Lung (tissue), 12 donors: ENCODE data around the gene CUBN. TPM values are rescaled to one million over a fixed set of nuclear protein-coding genes. Genes with fewer than 3 reads are reported as not detected.

Experiments used
- ATAC-seq: fragments of 200-7000 bp; cut with Tn5 transposase; one replicate; pipeline ENCODE4 v1.9.1; 2020; ENCODE audit warnings: moderate number of reproducible peaks; ENCODE audit not compliant: insufficient read depth, low FRiP score
- DNase-seq, 3 donors: peaks; one replicate each; pipeline ENCODE4 v3.0.0-alpha.2; 2013 to 2017
- H3K27ac ChIP-seq, 2 donors: one replicate each; pipeline ENCODE4 v1.5.1; 2013; ENCODE audit warnings: mild to moderate bottlenecking in 2 of 2, moderate library complexity in 2 of 2, control low read depth in 1 of 2, inconsistent platforms in 1 of 2, low read depth in 1 of 2, low read length in 1 of 2
- H3K27me3 ChIP-seq, 3 donors: one replicate each; pipeline ENCODE4 v1.5.1; 2013; ENCODE audit warnings: low read length in 2 of 3; ENCODE audit not compliant: control insufficient read depth in 3 of 3, insufficient read depth in 3 of 3
- H3K36me3 ChIP-seq, 4 donors: one replicate each; pipeline ENCODE4 v1.5.1; 2013; ENCODE audit warnings: low read length in 4 of 4, mild to moderate bottlenecking in 1 of 4, moderate library complexity in 1 of 4; ENCODE audit not compliant: control insufficient read depth in 4 of 4, insufficient read depth in 4 of 4
- H3K4me1 ChIP-seq, 5 donors: one replicate each; pipeline ENCODE4 v1.5.1; 2013; ENCODE audit warnings: low read length in 5 of 5, mild to moderate bottlenecking in 2 of 5, moderate library complexity in 1 of 5; ENCODE audit not compliant: control insufficient read depth in 5 of 5, insufficient read depth in 5 of 5
- H3K4me3 ChIP-seq: one replicate; pipeline ENCODE4 v1.5.1; 2013; ENCODE audit warnings: mild to moderate bottlenecking, control low read depth, moderate library complexity
- H3K9ac ChIP-seq, 2 donors: one replicate each; pipeline ENCODE4 v1.5.1; 2013; ENCODE audit warnings: low read length in 2 of 2, control low read depth in 1 of 2; ENCODE audit not compliant: insufficient read depth in 1 of 2
- H3K9me3 ChIP-seq, 4 donors: one replicate each; pipeline ENCODE4 v1.5.1; 2013; ENCODE audit warnings: low read length in 3 of 4, mild to moderate bottlenecking in 1 of 4, moderate library complexity in 1 of 4; ENCODE audit not compliant: control insufficient read depth in 4 of 4, insufficient read depth in 3 of 4
- WGBS, 2 donors: extraction: QIAGEN DNeasy Blood & Tissue Kit; methylation state at CpG; one replicate each; pipeline ENCODE4 v1.1.7; 2013; 5-methylcytosine and 5-hydroxymethylcytosine counted together
- polyA plus RNA-seq, 2 donors: library from polyadenylated mRNA; stranded (reverse); fragments of 200-250 nt; gene quantifications; one replicate each; pipeline ENCODE4 v1.2.1, GENCODE V29; 2013
- total RNA-seq, 2 donors: library from RNA; depleted of rRNA in 1 of 2; stranded (reverse); fragments of >200 nt in 1 of 2; gene quantifications; one replicate each; pipeline ENCODE4 v1.2.1, GENCODE V29; 2014 to 2021
- TF ChIP-seq, protein P1 (sequence below): IDR thresholded peaks from 2 replicates; pipeline ENCODE4 v1.5.1; 2012; ENCODE audit warnings: mild to moderate bottlenecking; ENCODE audit errors: control extremely low read depth, extremely low read depth
- donor health status: control.
- donor health status: control.
- donor health status: Bipolar disorder and iron deficiency.
- donor health status: healthy.
- donor health status: DM: yes; HTN: yes; CAD: no.

The CUBN gene
- total and polyA plus RNA-seq, 4 donors: 0.33 to 5.1 (median 1.0) TPM

- no peak overlapping the region for H3K9ac ChIP-seq
- no peak overlapping the region for H3K27ac ChIP-seq
- DNase-seq (peak in 2 of 3 donors; percentile 53 to 72), ATAC-seq (no peak)
- H3K27me3 ChIP-seq: no peaks in the 10 kb centered on the region
- H3K4me1 ChIP-seq: peaks cover 0 to 33% (median 0%) of the 10 kb centered on the region in 5 donors
- H3K9me3 ChIP-seq: no peaks in the 10 kb centered on the region
- no peaks in the 10 kb centered on the region for H3K36me3 ChIP-seq
- 71 to 83% methylated on average over 2 of the region's 2 CpGs for WGBS, 2 donors
- TF ChIP-seq, protein P1, sequence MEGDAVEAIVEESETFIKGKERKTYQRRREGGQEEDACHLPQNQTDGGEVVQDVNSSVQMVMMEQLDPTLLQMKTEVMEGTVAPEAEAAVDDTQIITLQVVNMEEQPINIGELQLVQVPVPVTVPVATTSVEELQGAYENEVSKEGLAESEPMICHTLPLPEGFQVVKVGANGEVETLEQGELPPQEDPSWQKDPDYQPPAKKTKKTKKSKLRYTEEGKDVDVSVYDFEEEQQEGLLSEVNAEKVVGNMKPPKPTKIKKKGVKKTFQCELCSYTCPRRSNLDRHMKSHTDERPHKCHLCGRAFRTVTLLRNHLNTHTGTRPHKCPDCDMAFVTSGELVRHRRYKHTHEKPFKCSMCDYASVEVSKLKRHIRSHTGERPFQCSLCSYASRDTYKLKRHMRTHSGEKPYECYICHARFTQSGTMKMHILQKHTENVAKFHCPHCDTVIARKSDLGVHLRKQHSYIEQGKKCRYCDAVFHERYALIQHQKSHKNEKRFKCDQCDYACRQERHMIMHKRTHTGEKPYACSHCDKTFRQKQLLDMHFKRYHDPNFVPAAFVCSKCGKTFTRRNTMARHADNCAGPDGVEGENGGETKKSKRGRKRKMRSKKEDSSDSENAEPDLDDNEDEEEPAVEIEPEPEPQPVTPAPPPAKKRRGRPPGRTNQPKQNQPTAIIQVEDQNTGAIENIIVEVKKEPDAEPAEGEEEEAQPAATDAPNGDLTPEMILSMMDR: no peak
- H3K4me3 ChIP-seq: no peak overlapping the region
These were observed 277.0 kb downstream of the CUBN start for GRCh38 chr10:16852624-16853023.

GRCh38 chr10:16848562-16849154 lies 281.0 kb downstream of the CUBN start:
- TF ChIP-seq, protein P1: no peak
- Histone ChIP-seq H3K4me3 (no peak overlapping the region), H3K4me1 (peaks cover 0 to 48% (median 6%) of the 10 kb centered on the region in 5 donors), H3K9ac (no peak overlapping the region), H3K9me3 (no peaks in the 10 kb centered on the region), H3K36me3 (no peaks in the 10 kb centered on the region), H3K27me3 (no peaks in the 10 kb centered on the region), H3K27ac (no peak overlapping the region)
- no peak for DNase-seq
- ATAC-seq: no peak
- WGBS, 2 donors: 84 to 86% methylated on average over 10 of the region's 10 CpGs

- H3K9ac ChIP-seq: no peak overlapping the region
- no peaks in the 10 kb centered on the region for H3K27me3 ChIP-seq
- DNase-seq (no peak), ATAC-seq (no peak)
- H3K9me3 ChIP-seq: no peaks in the 10 kb centered on the region
- no peak overlapping the region for H3K27ac ChIP-seq
- 64 to 75% methylated on average over 6 of the region's 6 CpGs for WGBS, 2 donors
- peaks cover 0 to 42% (median 6%) of the 10 kb centered on the region in 5 donors for H3K4me1 ChIP-seq
- H3K36me3 ChIP-seq: no peaks in the 10 kb centered on the region
- no peak overlapping the region for H3K4me3 ChIP-seq
- TF ChIP-seq, protein P1: no peak
These were observed 282.0 kb downstream of the CUBN start for GRCh38 chr10:16847644-16848043.

- ATAC-seq (no peak), DNase-seq (peak in 1 of 3 donors; percentile 46)
- no peak overlapping the region for H3K9ac ChIP-seq
- TF ChIP-seq, protein P1: no peak
- H3K27me3 ChIP-seq: no peaks in the 10 kb centered on the region
- H3K4me1 ChIP-seq: peaks cover 0 to 38% (median 6%) of the 10 kb centered on the region in 5 donors
- no peak overlapping the region for H3K27ac ChIP-seq
- H3K36me3 ChIP-seq: no peaks in the 10 kb centered on the region
- H3K9me3 ChIP-seq: no peaks in the 10 kb centered on the region
- no peak overlapping the region for H3K4me3 ChIP-seq
These were observed 284.4 kb downstream of the CUBN start for GRCh38 chr10:16845248-16845647.
